ENCODE results near the gene SAFB.

The SAFB gene

DNA sequence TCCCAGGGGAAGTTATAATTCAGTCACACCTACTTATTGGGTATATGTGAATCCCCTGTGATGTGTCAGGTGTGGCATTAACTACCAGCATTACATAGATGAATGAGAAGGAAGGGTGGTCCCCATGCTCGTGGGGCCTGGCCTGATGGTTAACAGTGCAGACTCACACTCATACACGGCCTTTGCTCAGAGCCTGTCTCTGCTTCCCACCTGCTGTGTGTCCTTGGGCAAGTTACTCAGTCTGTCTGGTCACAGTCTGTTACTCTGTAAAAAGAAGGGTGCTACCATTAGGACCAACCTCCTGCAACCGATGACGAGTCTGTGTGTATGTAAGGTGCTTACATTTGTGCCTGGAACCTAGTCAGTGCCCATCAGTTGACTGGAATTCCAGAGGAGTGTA is 23.8 kb downstream of the SAFB start:
- Histone ChIP-seq H3K9me2 (replicated peaks; ENCODE audit: low read depth, low read length) (no peaks in the 10 kb centered on the region), H3K79me2 (ENCODE audit: insufficient read depth, low read length) (peaks cover 49% of the 10 kb centered on the region), H3K9me3 (ENCODE audit: insufficient read depth, low read depth, low read length) (no peaks in the 10 kb centered on the region), H2AFZ (ENCODE audit: low read length) (no peak overlapping the region), H3K4me3 (ENCODE audit: low read length, poor library complexity, severe bottlenecking) (no peak overlapping the region), H3K27me3 (ENCODE audit: insufficient read depth, low read length, poor library complexity, severe bottlenecking) (no peaks in the 10 kb centered on the region), H3K36me3 (ENCODE audit: insufficient read depth, low read length) (peaks cover 93% of the 10 kb centered on the region), H3K4me2 (ENCODE audit: low read depth, low read length, poor library complexity, severe bottlenecking) (no peak overlapping the region), H3F3A (ENCODE audit: low read depth) (no peaks in the 10 kb centered on the region), H3K9ac (ENCODE audit: low read depth, low read length, poor library complexity, severe bottlenecking) (no peak overlapping the region), H4K20me1 (ENCODE audit: insufficient read depth, low read length, poor library complexity, severe bottlenecking) (peaks cover 60% of the 10 kb centered on the region), H3K4me1 (ENCODE audit: insufficient read depth, low read length, poor library complexity, severe bottlenecking) (no peaks in the 10 kb centered on the region)
- TF ChIP-seq CTCF (conservative IDR thresholded peaks at IDR 0.05; ENCODE audit: low read length) (no peak), EZH2phosphoT487 (IDR thresholded peaks at IDR 0.05; ENCODE audit: borderline replicate concordance) (no peak)

GRCh38 chr19:5648464-5648863 is 25.6 kb downstream of the SAFB start:
- H3F3A ChIP-seq (ENCODE audit: low read depth), result no peaks in the 10 kb centered on the region
- TF ChIP-seq EZH2phosphoT487 (IDR thresholded peaks at IDR 0.05; ENCODE audit: borderline replicate concordance) (no peak), CTCF (conservative IDR thresholded peaks at IDR 0.05; ENCODE audit: low read length) (no peak)
- H3K4me3 ChIP-seq (ENCODE audit: low read length, poor library complexity, severe bottlenecking), result no peak overlapping the region
- no peaks in the 10 kb centered on the region for H3K9me3 ChIP-seq (ENCODE audit: insufficient read depth, low read depth, low read length)
- no peaks in the 10 kb centered on the region for H3K27me3 ChIP-seq (ENCODE audit: insufficient read depth, low read length, poor library complexity, severe bottlenecking)
- H3K4me2 ChIP-seq (ENCODE audit: low read depth, low read length, poor library complexity, severe bottlenecking), result no peak overlapping the region
- H2AFZ ChIP-seq (ENCODE audit: low read length), result no peak overlapping the region
- H4K20me1 ChIP-seq (ENCODE audit: insufficient read depth, low read length, poor library complexity, severe bottlenecking), result peaks cover 46% of the 10 kb centered on the region
- peaks cover 93% of the 10 kb centered on the region for H3K36me3 ChIP-seq (ENCODE audit: insufficient read depth, low read length)
- H3K9me2 ChIP-seq (replicated peaks; ENCODE audit: low read depth, low read length), result no peaks in the 10 kb centered on the region
- H3K9ac ChIP-seq (ENCODE audit: low read depth, low read length, poor library complexity, severe bottlenecking), result no peak overlapping the region
- H3K79me2 ChIP-seq (ENCODE audit: insufficient read depth, low read length), result peaks cover 32% of the 10 kb centered on the region
- no peaks in the 10 kb centered on the region for H3K4me1 ChIP-seq (ENCODE audit: insufficient read depth, low read length, poor library complexity, severe bottlenecking)

DNA sequence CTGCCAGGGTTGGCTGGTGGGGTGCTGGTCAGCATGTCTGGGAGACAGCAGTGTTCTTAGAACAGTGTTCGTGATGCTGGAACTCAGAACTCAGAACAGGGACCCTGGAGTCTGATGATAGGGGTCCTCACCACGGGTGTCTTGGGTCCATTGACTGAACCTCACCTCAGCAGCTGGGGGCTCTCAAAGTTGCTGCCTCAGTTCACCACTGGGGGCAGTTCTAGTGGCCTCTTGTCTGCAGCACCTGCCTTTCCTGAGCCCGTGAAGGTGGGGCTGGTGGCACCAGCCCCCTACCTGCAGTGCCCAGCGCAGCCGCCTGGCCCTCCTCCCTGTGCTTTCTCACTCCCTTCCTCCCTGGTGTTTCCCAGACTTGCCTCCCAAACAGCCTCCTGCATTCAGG is 28.5 kb downstream of the SAFB start:
- H3K9me3 ChIP-seq (ENCODE audit: insufficient read depth, low read depth, low read length), result no peaks in the 10 kb centered on the region
- no peak for TF ChIP-seq EZH2phosphoT487 (IDR thresholded peaks at IDR 0.05; ENCODE audit: borderline replicate concordance)
- no peak; the same call in 1 of the 2 replicates for TF ChIP-seq CTCF (conservative IDR thresholded peaks at IDR 0.05; ENCODE audit: low read length)
- peaks cover 5% of the 10 kb centered on the region; the same call in 1 of the 2 replicates for H3K79me2 ChIP-seq (ENCODE audit: insufficient read depth, low read length)
- no peaks in the 10 kb centered on the region for H3F3A ChIP-seq (ENCODE audit: low read depth)
- no peaks in the 10 kb centered on the region for H3K4me1 ChIP-seq (ENCODE audit: insufficient read depth, low read length, poor library complexity, severe bottlenecking)
- H3K4me3 ChIP-seq (ENCODE audit: low read length, poor library complexity, severe bottlenecking), result no peak overlapping the region
- H3K27me3 ChIP-seq (ENCODE audit: insufficient read depth, low read length, poor library complexity, severe bottlenecking), result no peaks in the 10 kb centered on the region
- no peak overlapping the region for H3K9ac ChIP-seq (ENCODE audit: low read depth, low read length, poor library complexity, severe bottlenecking)
- H3K36me3 ChIP-seq (ENCODE audit: insufficient read depth, low read length), result peaks cover 89% of the 10 kb centered on the region
- no peak overlapping the region for H3K4me2 ChIP-seq (ENCODE audit: low read depth, low read length, poor library complexity, severe bottlenecking)
- no peaks in the 10 kb centered on the region for H3K9me2 ChIP-seq (replicated peaks; ENCODE audit: low read depth, low read length)
- H2AFZ ChIP-seq (ENCODE audit: low read length), result no peak overlapping the region
- peaks cover 19% of the 10 kb centered on the region for H4K20me1 ChIP-seq (ENCODE audit: insufficient read depth, low read length, poor library complexity, severe bottlenecking)

All from Loucy (cell line).